HG03442 (cell line): ENCODE results near the gene RBM34.

Experiments
- ATAC-seq: cut with Tn5 transposase; IDR thresholded peaks from one replicate; pipeline ENCODE4 v1.9.1; 2021; ENCODE audit warnings: mild to moderate bottlenecking, moderate library complexity; ENCODE audit not compliant: unreplicated experiment

Gene RBM34

DNA sequence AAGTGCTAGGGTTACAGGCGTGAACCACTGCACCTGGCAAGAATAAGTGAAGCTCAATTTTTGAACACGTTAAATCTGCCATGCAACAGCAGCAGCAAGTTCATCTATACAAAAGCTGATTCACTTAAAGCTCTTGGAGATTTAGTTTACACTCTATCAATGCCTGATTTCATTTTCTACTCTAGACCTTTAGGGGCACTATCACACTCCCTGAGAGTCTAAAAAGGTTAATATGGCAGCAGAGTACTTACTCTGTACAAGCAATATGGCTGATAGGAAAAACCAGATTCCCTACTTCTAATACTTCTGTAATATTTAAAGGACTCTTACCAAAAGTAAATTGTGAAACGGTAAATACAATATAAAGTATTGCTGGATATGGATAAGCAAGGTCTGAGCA lies 4.8 kb downstream of the RBM34 start:
- ATAC-seq = no peak

GRCh38 chr1:235152235-235152634 lies 8.8 kb downstream of the RBM34 start:
- no peak for ATAC-seq

- ATAC-seq = no peak
Measured at GRCh38 chr1:235151033-235151432, 10.0 kb downstream of the RBM34 start.

- no peak for ATAC-seq
Measured at GRCh38 chr1:235149824-235150223, 11.2 kb downstream of the RBM34 start.

- ATAC-seq = peak; percentile 58
Measured at GRCh38 chr1:235147269-235147668, 13.8 kb downstream of the RBM34 start.

DNA sequence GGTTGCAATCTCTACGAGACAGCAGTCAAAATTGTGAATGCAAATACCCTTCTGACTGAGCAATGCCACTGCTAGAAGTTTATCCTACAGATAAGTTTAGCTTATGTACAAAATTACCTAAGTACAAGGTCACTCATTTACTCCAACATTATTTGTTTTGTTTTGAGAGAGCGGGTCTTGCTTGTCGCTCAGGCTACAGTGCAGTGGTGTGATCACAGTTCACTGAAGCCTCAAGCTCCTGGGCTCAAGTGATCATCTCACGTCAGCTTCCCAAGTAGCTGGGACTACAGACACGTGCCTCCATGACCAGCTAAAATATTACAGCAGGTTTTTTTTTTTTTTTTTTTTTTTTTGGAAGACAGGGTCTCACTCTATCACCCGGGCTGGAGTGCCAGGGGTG lies 15.4 kb downstream of the RBM34 start:
- ATAC-seq = no peak

DNA sequence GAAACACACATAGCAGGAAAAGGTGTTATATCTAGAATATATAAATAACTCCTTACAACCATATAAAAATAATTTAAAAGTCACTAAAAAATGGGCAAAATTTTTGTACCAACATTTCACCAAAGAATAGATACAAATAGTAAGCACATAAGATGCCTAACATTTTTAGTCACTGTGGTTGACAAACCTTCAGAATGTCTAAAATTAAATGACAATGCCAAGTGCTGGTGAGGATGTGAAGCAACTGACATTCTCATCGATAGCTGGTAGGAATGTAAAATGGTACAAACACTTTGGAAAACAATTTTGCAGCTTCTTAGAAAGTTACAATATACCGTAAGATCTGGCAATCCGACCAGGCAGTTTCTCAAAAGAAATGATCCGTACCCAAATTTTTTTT lies 18.1 kb downstream of the RBM34 start:
- no peak for ATAC-seq

DNA sequence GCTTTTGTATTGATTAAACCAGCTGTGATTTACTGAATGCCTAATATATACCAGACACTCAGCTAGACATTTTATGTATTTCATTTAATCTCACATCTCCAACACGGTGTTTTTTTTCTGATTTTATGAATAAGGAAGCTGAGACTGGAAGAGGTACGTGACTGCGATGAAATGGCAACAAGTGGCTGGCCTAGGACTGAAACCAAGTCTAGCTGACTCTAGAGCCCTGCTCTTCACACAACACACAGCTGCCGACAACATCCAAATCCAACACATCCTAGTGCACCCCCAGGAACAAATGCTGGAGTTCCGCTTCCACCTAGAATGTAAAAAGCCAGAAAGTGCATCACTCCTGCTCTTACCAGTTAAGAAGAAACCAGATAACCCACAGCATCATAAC lies 21.7 kb downstream of the RBM34 start:
- no peak for ATAC-seq

- ATAC-seq = no peak
Measured at GRCh38 chr1:235138821-235139220, 22.2 kb downstream of the RBM34 start.

DNA sequence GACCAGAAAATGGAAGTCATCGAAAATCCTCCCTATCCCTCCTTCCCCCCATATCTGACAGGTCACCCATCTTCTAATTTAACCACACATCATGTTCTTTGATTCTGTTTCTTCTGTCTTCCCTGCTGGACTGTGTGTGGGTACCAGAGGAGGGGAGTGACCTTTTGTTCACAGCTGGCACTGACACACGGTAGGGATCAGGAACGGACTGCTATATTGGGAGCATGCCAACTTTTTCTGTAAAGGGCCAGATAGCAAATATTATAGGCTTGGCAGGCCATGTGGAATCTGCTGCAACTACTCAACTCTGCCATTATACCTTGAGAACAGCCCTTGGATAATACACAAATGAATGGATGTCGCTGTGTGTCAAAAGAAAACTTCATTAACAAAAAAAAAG lies 24.9 kb downstream of the RBM34 start:
- no peak for ATAC-seq

GRCh38 chr1:235134171-235134570 lies 26.9 kb downstream of the RBM34 start:
- no peak for ATAC-seq

DNA sequence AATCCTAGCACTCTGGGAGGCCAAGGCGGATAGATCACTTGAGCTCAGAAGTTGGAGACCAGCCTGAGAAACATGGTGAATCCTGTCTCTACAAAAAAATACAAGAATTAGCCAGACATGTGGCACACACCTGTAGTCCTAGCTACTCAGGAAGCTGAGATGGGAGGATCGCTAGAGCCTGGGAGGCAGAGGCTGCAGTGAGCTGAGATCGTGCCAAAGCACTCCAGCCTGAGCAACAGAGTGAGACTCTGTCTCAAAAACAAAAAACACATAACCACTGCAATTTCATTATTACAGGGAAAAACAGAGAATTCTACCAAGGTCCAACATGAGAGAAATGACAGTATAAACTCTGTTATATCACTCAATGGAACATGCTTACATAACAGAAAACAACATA lies 28.0 kb downstream of the RBM34 start:
- ATAC-seq = no peak

- no peak for ATAC-seq
Measured at GRCh38 chr1:235131961-235132360, 29.1 kb downstream of the RBM34 start.

DNA sequence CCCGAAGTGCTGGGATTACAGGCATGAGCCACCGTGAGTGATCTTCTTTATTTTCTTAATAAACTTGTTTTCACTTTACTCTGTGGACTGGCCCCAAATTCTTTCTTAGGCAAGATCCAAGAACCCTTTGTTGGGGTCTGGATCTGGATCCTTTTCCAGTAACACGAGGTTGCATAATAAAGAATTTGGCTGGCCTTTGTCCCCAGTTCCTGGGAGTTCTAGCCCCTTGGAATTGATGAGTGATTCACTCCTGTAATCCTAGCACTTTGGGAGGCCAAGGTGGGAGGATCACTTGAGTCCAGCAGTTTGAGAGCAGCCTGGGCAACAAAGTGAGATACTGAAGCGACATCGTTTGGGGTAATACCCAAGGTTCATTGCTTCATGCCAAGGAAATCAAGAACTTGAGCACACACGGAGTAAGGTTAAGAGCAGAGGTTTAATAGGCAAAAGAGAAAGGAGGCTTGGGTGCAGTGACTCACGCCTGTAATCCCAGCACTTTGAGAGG lies 30.2 kb downstream of the RBM34 start:
- ATAC-seq = no peak

DNA sequence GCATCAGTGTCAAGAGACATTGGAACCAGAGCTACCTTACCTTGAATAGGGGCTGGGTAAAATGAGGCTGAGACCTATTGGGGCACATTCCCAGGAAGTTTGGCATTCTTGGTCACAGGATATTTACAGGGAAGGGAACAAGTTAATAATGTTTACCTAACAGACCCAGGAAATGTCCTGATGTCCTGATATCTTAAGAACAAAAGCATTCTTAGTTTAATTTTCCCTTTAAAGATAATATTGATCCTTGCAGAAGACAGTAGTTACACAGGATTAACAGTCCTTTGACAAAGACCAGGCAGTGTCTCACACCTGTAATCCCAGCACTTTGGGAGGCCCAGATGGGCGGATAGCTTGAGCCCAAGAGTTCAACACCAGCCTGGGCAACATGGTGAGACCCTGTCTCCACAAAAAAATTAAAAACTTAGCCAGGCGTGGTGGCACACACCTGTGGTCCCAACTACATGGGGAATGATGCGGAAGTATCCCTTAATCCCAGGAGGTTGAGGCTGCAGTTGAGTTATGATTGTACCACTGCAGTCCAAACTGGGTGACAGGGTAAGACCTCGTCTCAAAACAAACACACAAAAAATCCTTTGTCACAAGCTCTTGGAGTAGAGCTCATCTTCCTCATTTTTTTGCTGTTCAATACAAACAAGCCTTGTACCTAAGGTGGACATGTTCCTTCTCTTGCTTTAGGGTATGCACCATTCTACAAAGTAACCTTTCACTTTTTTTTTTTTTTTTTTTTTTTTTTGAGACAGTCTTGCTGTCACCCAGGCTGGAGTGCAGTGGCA lies 31.1 kb downstream of the RBM34 start:
- ATAC-seq = no peak

DNA sequence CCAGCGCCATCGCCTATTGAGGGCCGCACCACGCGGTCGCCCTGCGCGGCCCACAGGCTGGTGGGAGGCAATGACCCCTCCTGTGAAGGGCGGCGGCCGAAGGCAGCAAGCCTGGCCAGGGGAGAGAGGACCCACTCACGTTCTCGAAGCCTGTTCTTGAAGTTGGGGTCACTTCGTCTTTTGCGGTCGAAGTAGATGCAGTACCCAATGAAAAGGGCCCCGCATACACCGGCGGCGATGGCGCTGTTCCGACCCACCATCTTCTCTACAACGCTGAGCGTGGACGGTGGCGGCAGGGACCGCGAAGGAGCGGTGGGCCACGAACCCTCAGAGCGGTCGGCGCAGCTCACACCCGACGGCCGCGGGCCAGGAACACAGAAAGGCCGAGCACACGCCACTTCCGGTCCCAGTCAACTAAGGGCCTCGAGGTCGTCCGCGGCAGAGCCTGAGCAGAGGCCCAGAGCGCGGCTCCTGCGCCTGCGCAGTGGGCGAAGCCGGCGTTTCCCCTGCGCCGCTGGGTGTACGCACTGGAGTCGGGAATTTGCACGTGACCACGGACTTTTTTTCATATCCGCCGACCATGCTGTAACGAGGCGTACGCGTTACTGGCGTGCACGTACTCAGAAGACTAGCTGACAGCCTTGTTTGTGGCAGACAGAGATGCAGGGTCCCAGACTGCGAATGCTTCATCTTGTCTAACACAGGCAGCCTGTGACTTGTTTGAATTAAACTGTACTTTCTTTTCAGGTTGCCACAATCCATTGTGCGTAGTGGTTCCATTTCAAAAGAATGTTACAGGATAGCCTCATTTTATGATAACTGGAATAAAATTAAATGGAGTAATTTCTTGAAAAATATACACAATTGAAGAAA lies 32.4 kb downstream of the RBM34 start, which contains the start of gene TOMM20:
TOMM20 (minus strand) TSS at position 382 of the 873 bp plus-strand sequence; CDS start at position 260, 122 bp downstream.
- peak; percentile 89 for ATAC-seq

- ATAC-seq = no peak
Measured at GRCh38 chr1:235127732-235128455, 33.2 kb downstream of the RBM34 start.

- no peak for ATAC-seq
Measured at GRCh38 chr1:235127203-235127602, 33.8 kb downstream of the RBM34 start.

DNA sequence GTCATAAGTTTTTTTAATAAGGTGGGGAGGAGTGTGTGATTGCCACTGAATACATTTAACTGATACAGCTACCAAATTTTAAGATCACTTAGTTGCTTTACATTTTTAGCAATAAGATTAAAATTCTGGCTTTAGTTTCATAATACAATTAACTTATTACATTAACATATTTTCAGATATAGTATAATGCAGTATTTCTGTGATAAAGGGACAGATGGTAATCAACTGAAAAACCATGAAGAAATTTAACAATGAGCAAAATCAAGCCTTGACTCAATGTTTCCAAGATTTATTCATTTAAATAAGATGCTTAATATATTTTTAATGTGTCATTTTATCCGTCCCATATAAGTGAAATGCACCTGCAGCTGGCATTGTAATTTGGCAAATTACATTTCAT lies 36.4 kb downstream of the RBM34 start:
- ATAC-seq = no peak

- no peak for ATAC-seq
Measured at GRCh38 chr1:235124111-235124510, 36.9 kb downstream of the RBM34 start.

DNA sequence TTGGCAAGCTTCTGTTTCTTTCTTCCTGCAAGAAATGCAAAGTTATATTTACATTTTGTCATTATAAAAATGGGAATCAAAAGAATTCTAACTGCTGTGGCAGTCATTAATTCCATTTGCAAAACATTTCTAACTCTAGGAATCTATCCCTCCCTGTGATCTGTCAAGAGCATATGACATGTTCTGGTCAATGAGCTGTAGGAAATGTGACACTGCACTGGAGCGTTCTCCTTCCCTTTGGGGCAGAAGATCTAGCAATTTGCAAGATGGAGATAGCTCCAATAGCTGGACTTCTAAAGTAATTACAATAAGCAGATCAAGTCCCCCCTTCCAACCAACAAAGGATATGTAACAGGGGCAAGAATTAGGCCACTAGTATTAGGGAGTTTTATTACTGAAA lies 38.7 kb downstream of the RBM34 start:
- ATAC-seq = no peak
